Measurements from ENCODE around the gene SNAP47. TPM values are rescaled to one million over a fixed set of nuclear protein-coding genes. Genes with fewer than 3 reads are reported as not detected.

Gene SNAP47
- total RNA-seq, 1 donor from 2014 or later: 29.6 TPM

DNA sequence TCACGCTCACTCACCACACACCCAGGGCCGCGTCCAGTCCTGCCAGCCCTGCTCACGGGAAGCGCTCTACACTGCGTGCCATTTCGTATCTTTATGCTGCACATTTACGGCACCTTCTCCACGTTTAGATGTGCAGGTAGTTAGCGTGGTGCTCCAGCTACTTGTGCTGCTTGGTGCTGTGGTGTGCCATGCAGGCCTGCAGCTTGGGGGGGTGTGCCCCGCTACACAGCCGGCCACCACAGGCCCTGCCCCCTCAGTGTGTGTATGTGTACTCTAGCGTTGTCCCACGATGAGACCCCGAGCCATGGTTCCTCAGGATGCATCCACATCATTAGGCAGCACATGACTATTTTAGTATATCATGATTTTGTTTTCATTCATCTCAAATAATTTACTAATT is 38.3 kb downstream of the SNAP47 start:
- H3K4me3 Mint-ChIP-seq (ENCODE audit: unreplicated experiment): no peak overlapping the region
- H3K36me3 Mint-ChIP-seq (ENCODE audit: unreplicated experiment): peaks cover 22% of the 10 kb centered on the region

DNA sequence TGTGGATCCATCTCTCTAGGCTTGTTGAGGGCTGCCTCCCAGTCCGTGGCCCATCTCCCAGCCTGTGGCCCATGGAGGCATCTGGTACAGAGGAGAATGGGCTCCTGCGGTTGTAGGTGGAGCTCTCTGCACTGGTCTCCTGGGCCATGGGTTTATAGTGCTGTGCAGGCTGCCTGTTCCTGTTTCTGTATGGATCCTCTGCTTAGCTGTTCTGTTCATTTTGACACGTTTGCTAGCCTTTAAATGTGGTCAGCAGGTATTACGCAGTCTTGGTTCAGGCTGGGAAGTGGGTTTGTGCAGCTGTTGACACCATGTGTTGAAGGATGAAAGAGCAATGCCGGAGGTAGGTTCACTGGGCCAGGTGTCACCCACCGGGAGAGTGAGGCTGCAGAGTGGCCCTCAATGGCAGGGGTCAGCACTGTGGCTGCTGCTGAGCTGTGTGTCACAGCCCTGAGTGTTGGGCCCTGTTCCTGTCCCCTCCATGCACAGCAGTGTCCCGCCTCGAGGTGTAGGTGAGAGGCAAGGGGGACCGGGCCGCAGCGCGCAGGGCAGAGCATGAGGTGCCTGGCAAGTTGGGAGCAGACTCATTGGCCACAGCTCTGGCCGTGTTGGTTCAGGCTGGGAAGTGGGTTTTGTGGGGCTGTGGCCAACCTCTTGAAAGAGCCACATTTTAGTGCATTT is 39.0 kb downstream of the SNAP47 start:
- Mint-ChIP-seq H3K4me1 (ENCODE audit: unreplicated experiment) (peaks cover 6% of the 10 kb centered on the region), H3K9me3 (ENCODE audit: unreplicated experiment) (no peaks in the 10 kb centered on the region), H3K4me3 (ENCODE audit: unreplicated experiment) (no peak overlapping the region), H3K36me3 (ENCODE audit: unreplicated experiment) (peaks cover 17% of the 10 kb centered on the region), H3K27ac (ENCODE audit: unreplicated experiment) (no peak overlapping the region), H3K27me3 (ENCODE audit: unreplicated experiment) (no peaks in the 10 kb centered on the region)
- no peak for TF ChIP-seq CTCF (IDR thresholded peaks at IDR 0.05)
- DNase-seq (ENCODE audit: extremely low spot score, unreplicated experiment): no peak

More for the DNA sequence above, 38.3 kb downstream of the SNAP47 start:
- H3K4me1 Mint-ChIP-seq (ENCODE audit: unreplicated experiment): peaks cover 3% of the 10 kb centered on the region
- DNase-seq (ENCODE audit: extremely low spot score, unreplicated experiment): no peak
- no peak overlapping the region for H3K27ac Mint-ChIP-seq (ENCODE audit: unreplicated experiment)
- no peak for TF ChIP-seq CTCF (IDR thresholded peaks at IDR 0.05)
- H3K27me3 Mint-ChIP-seq (ENCODE audit: unreplicated experiment): no peaks in the 10 kb centered on the region
- no peaks in the 10 kb centered on the region for H3K9me3 Mint-ChIP-seq (ENCODE audit: unreplicated experiment)

DNA sequence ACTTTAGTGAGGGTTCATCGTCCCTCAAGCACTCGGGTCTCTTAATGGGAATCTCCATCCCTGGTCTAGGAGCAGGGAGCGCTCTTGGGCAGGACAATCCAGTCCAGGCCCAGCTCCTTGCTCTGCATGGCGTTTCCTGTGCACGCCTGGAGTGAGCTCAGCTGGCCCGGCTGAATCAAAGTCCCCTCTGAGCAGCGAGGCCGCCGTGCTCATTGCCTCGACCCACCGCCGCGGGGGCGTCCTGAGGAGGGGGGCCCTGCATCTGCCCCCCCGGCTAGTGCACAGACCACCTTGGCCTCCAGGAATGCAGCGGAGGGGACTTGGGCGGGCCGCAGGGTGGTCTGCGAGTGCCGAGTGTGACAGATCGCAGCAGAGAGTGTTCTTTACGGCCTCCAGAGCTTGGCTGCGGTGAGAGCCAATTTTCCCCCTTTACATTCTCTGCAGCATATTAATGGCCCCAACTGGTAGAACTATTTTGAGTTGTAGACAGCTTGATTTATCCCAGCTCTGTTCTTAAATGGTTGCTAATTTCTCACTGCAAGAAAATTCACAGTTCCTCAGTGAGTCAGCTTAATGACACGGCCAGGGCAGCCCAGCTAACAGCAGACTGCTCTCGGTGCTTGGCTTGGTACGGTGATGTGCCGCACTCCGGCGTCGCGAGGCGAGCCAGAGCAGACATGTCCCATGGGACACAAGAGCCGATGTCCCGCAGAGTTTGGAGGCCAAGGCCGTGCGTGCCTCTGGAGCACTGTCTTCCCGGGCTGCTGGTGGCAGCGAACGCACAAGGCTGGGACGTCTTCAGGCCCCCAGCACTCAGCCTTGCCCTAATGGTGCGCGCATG is 39.8 kb downstream of the SNAP47 start:
- no peak for TF ChIP-seq CTCF (IDR thresholded peaks at IDR 0.05)
- Mint-ChIP-seq H3K4me1 (ENCODE audit: unreplicated experiment) (peaks cover 6% of the 10 kb centered on the region), H3K27me3 (ENCODE audit: unreplicated experiment) (no peaks in the 10 kb centered on the region), H3K27ac (ENCODE audit: unreplicated experiment) (no peak overlapping the region), H3K4me3 (ENCODE audit: unreplicated experiment) (no peak overlapping the region), H3K9me3 (ENCODE audit: unreplicated experiment) (no peaks in the 10 kb centered on the region), H3K36me3 (ENCODE audit: unreplicated experiment) (peaks cover 11% of the 10 kb centered on the region)
- no peak for DNase-seq (ENCODE audit: extremely low spot score, unreplicated experiment)

DNA sequence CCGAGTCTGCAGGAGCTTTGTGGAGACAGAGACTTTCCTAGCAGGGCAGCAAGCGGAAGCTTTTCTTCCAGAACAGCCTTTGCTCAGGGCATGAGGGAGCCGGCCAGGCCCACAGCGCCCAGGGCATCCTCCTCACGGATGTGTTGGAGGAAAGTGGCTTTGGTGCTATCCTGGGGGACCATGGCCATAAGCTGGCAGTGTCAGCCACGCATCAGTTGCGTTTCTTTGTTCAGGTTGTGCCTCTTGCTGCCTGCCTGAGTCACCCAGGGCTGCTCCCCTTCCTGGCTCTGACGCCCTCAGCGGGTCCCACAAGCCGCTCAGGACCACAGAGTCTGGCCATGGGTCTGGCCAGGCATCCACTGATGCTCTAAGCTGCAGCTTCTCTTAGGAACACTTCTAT is 40.6 kb downstream of the SNAP47 start:
- H3K9me3 Mint-ChIP-seq (ENCODE audit: unreplicated experiment): no peaks in the 10 kb centered on the region
- H3K27ac Mint-ChIP-seq (ENCODE audit: unreplicated experiment): no peak overlapping the region
- peaks cover 7% of the 10 kb centered on the region for H3K36me3 Mint-ChIP-seq (ENCODE audit: unreplicated experiment)
- DNase-seq (ENCODE audit: extremely low spot score, unreplicated experiment): no peak
- H3K4me3 Mint-ChIP-seq (ENCODE audit: unreplicated experiment): no peak overlapping the region
- no peak for TF ChIP-seq CTCF (IDR thresholded peaks at IDR 0.05)
- H3K27me3 Mint-ChIP-seq (ENCODE audit: unreplicated experiment): no peaks in the 10 kb centered on the region
- H3K4me1 Mint-ChIP-seq (ENCODE audit: unreplicated experiment): peaks cover 6% of the 10 kb centered on the region

GRCh38 chr1:227776331-227776771 is 41.1 kb downstream of the SNAP47 start:
- Mint-ChIP-seq H3K27me3 (ENCODE audit: unreplicated experiment) (no peaks in the 10 kb centered on the region), H3K9me3 (ENCODE audit: unreplicated experiment) (no peaks in the 10 kb centered on the region), H3K27ac (ENCODE audit: unreplicated experiment) (no peak overlapping the region), H3K36me3 (ENCODE audit: unreplicated experiment) (peaks cover 7% of the 10 kb centered on the region), H3K4me3 (ENCODE audit: unreplicated experiment) (no peak overlapping the region), H3K4me1 (ENCODE audit: unreplicated experiment) (peaks cover 6% of the 10 kb centered on the region)
- TF ChIP-seq CTCF (IDR thresholded peaks at IDR 0.05): no peak
- no peak for DNase-seq (ENCODE audit: extremely low spot score, unreplicated experiment)
